ENCODE measurements around the gene CD151.

GRCh38 chr11:844693-845644, 12.2 kb downstream of the CD151 start:
- TF ChIP-seq, protein P1, sequence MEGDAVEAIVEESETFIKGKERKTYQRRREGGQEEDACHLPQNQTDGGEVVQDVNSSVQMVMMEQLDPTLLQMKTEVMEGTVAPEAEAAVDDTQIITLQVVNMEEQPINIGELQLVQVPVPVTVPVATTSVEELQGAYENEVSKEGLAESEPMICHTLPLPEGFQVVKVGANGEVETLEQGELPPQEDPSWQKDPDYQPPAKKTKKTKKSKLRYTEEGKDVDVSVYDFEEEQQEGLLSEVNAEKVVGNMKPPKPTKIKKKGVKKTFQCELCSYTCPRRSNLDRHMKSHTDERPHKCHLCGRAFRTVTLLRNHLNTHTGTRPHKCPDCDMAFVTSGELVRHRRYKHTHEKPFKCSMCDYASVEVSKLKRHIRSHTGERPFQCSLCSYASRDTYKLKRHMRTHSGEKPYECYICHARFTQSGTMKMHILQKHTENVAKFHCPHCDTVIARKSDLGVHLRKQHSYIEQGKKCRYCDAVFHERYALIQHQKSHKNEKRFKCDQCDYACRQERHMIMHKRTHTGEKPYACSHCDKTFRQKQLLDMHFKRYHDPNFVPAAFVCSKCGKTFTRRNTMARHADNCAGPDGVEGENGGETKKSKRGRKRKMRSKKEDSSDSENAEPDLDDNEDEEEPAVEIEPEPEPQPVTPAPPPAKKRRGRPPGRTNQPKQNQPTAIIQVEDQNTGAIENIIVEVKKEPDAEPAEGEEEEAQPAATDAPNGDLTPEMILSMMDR (IDR thresholded peaks at IDR 0.05; ENCODE audit: poor library complexity), result no peak
- TF ChIP-seq EZH2phosphoT487 (IDR thresholded peaks at IDR 0.05; ENCODE audit: low read depth, severe bottlenecking, unreplicated experiment), result no peak
- no peak for TF ChIP-seq EZH2 (IDR thresholded peaks at IDR 0.05; ENCODE audit: borderline replicate concordance)
